GM12864 (cell line): ENCODE data around the gene GNB1L.

Experiments
- DNase-seq: peaks from one replicate; pipeline ENCODE4 v3.0.0-alpha.2; 2011; ENCODE audit warnings: low read depth
- H3K4me3 ChIP-seq: 2 replicates; pipeline ENCODE4 v1.5.1; 2011; ENCODE audit warnings: mild to moderate bottlenecking, low read depth, low read length, control low read depth
- CTCF ChIP-seq: IDR thresholded peaks from 2 replicates; pipeline ENCODE4 v1.5.1; 2011; ENCODE audit warnings: low read depth, mild to moderate bottlenecking, moderate library complexity, low read length, control low read depth, inconsistent platforms; ENCODE audit errors: missing control alignments

The GNB1L gene

GRCh38 chr22:19773470-19774040, 81.1 kb downstream of the GNB1L start:
- no peak overlapping the region for H3K4me3 ChIP-seq
- no peak for DNase-seq
- TF ChIP-seq CTCF: no peak

- no peak overlapping the region for H3K4me3 ChIP-seq
- peak; percentile 46 for DNase-seq
- peak; percentile 27 for TF ChIP-seq CTCF
Observed at GRCh38 chr22:19772673-19773469, 81.8 kb downstream of the GNB1L start.

- H3K4me3 ChIP-seq: no peak overlapping the region
- no peak for TF ChIP-seq CTCF
- DNase-seq: no peak
Observed at GRCh38 chr22:19772422-19772672, 82.3 kb downstream of the GNB1L start.

GRCh38 chr22:19770349-19771220, 84.1 kb downstream of the GNB1L start:
- no peak for DNase-seq
- H3K4me3 ChIP-seq: no peak overlapping the region
- TF ChIP-seq CTCF: no peak

GRCh38 chr22:19769393-19769715, 85.3 kb downstream of the GNB1L start:
- H3K4me3 ChIP-seq: no peak overlapping the region
- no peak for DNase-seq
- no peak for TF ChIP-seq CTCF

- TF ChIP-seq CTCF: no peak
- DNase-seq: no peak
- H3K4me3 ChIP-seq: no peak overlapping the region
Observed at GRCh38 chr22:19767427-19768341, 87.0 kb downstream of the GNB1L start.
